HepG2 (cell line): ENCODE results near the gene ARMC5. TPM values are rescaled to one million over a fixed set of nuclear protein-coding genes. Genes with fewer than 3 reads are reported as not detected.

ENCODE experiments used
- ASH2L ChIP-seq: fragments of 300-600, 200-600 bp; sonication (generic); IDR thresholded peaks from 2 replicates; pipeline ENCODE4 v1.7.0; 2017; ENCODE audit warnings: low read depth, mild to moderate bottlenecking, moderate library complexity, mixed read lengths, low read length; ENCODE audit not compliant: insufficient read length
- ATF1 ChIP-seq: IDR thresholded peaks from 2 replicates; pipeline ENCODE4 v1.6.1; 2016; ENCODE audit warnings: mild to moderate bottlenecking, control low read depth
- CHD4 ChIP-seq: fragments of 200-600 bp; sonication (generic); IDR thresholded peaks from 2 replicates; pipeline ENCODE4 v1.7.0; 2017; ENCODE audit warnings: mild to moderate bottlenecking, low read length, borderline replicate concordance
- CREM ChIP-seq, 2 experiments: sonication (generic) in 1 of 2; formaldehyde crosslinking in 1 of 2; IDR thresholded peaks; 2 replicates each; pipeline versions ENCODE4 v1.4.0 to v1.6.1; 2016 to 2020; ENCODE audit warnings: antibody characterized with exemption in 1 of 2, mild to moderate bottlenecking in 1 of 2, missing genetic modification reagents in 1 of 2
- ERF ChIP-seq: IDR thresholded peaks from 2 replicates; pipeline ENCODE4 v1.6.1; 2018; ENCODE audit warnings: missing biosample characterization, missing genetic modification reagents
- EZH2 ChIP-seq: conservative IDR thresholded peaks from 2 replicates; pipeline ENCODE4 v1.6.1; 2012; ENCODE audit warnings: mild to moderate bottlenecking, low read depth, low read length, moderate library complexity
- FOXM1 ChIP-seq: sonication (generic); formaldehyde crosslinking; IDR thresholded peaks from 2 replicates; pipeline ENCODE4 v1.5.0; 2020; ENCODE audit warnings: missing genetic modification reagents
- ISL2 ChIP-seq: sonication (generic); formaldehyde crosslinking; IDR thresholded peaks from 2 replicates; pipeline ENCODE4 v1.5.0; 2020; ENCODE audit warnings: missing genetic modification reagents
- KDM3A ChIP-seq: IDR thresholded peaks from 2 replicates; pipeline ENCODE4 v1.6.1; 2018; ENCODE audit warnings: low read depth, missing compliant biosample characterization
- NONO ChIP-seq, 2 experiments: fragments of 450-650 bp in 1 of 2; sonication (generic) in 1 of 2; formaldehyde crosslinking in 1 of 2; IDR thresholded peaks in 1 of 2; conservative IDR thresholded peaks in 1 of 2; 2 replicates each; pipeline versions ENCODE4 v1.6.1 to v1.8.0; 2017 to 2022; ENCODE audit warnings: mild to moderate bottlenecking in 1 of 2, missing genetic modification reagents in 1 of 2, moderate library complexity in 1 of 2
- PAX8 ChIP-seq: sonication (generic); formaldehyde crosslinking; IDR thresholded peaks from 2 replicates; pipeline ENCODE4 v1.8.0; 2022; ENCODE audit warnings: mild to moderate bottlenecking, missing genetic modification reagents, borderline replicate concordance
- POLR2A ChIP-seq, 2 experiments: IDR thresholded peaks; 2 replicates each; pipeline ENCODE4 v1.6.1; 2011; ENCODE audit warnings: low read depth in 2 of 2, low read length in 2 of 2, mild to moderate bottlenecking in 1 of 2, moderate library complexity in 1 of 2; ENCODE audit not compliant: insufficient read depth in 1 of 2
- PRMT3 ChIP-seq: sonication (generic); formaldehyde crosslinking; IDR thresholded peaks from 2 replicates; pipeline ENCODE4 v1.8.1; 2022; ENCODE audit warnings: low read depth, mild to moderate bottlenecking, moderate library complexity, missing genetic modification reagents, borderline replicate concordance
- SKIL ChIP-seq: sonication (generic); formaldehyde crosslinking; IDR thresholded peaks from 2 replicates; pipeline ENCODE4 v1.8.0; 2022; ENCODE audit warnings: missing genetic modification reagents, mild to moderate bottlenecking, moderate library complexity, borderline replicate concordance
- SMAD9 ChIP-seq: sonication (generic); formaldehyde crosslinking; IDR thresholded peaks from 2 replicates; pipeline ENCODE4 v1.5.1; 2020; ENCODE audit warnings: mild to moderate bottlenecking, missing genetic modification reagents
- SMC3 ChIP-seq: IDR thresholded peaks from 2 replicates; pipeline ENCODE4 v1.6.1; 2011; ENCODE audit warnings: low read length, improper control_type of control experiment
- TAF1 ChIP-seq: sonication (generic); formaldehyde crosslinking; IDR thresholded peaks from 2 replicates; pipeline ENCODE4 v1.4.0; 2020; ENCODE audit warnings: missing genetic modification reagents
- ZBTB10 ChIP-seq: sonication (generic); formaldehyde crosslinking; IDR thresholded peaks from 2 replicates; pipeline ENCODE4 v1.4.0; 2020; ENCODE audit warnings: missing genetic modification reagents, borderline replicate concordance
- ZNF530 ChIP-seq: sonication (generic); formaldehyde crosslinking; IDR thresholded peaks from 2 replicates; pipeline ENCODE4 v1.5.0; 2020; ENCODE audit warnings: low read depth, mild to moderate bottlenecking, missing genetic modification reagents
- ZNF558 ChIP-seq: sonication (generic); formaldehyde crosslinking; IDR thresholded peaks from 2 replicates; pipeline ENCODE4 v1.9.0; 2022; ENCODE audit warnings: mild to moderate bottlenecking, missing genetic modification reagents, borderline replicate concordance
- ZNF660 ChIP-seq: sonication (generic); formaldehyde crosslinking; IDR thresholded peaks from 2 replicates; pipeline ENCODE4 v1.5.1; 2020; ENCODE audit warnings: mild to moderate bottlenecking, low read depth, missing genetic modification reagents, borderline replicate concordance
- ZNF720 ChIP-seq: sonication (generic); formaldehyde crosslinking; IDR thresholded peaks from 2 replicates; pipeline ENCODE4 v1.4.0; 2020; ENCODE audit warnings: missing genetic modification reagents
- ZNF788 ChIP-seq: sonication (generic); formaldehyde crosslinking; IDR thresholded peaks from 2 replicates; pipeline ENCODE4 v1.5.0; 2020; ENCODE audit warnings: mild to moderate bottlenecking, missing genetic modification reagents, borderline replicate concordance
- polyA plus RNA-seq, 8 experiments: library from polyadenylated mRNA; depleted of rRNA in 3 of 8; stranded (reverse) in 7 of 8; unstranded in 1 of 8; fragments of >200 nt; fragmentation: Illumina TruSeq in 4 of 8; extraction: Trizol in 4 of 8; gene quantifications; 2 replicates each; pipeline versions ENCODE4 v1.2.1 to v1.2.3, GENCODE V29; 2011 to 2016; ENCODE audit warnings: low read depth in 4 of 8, missing spikeins in 1 of 8, mixed read lengths in 1 of 8; ENCODE audit not compliant: insufficient read depth in 1 of 8
- total RNA-seq, 5 experiments: library from RNA; depleted of rRNA; stranded (reverse); fragments of >200 nt; fragmentation: Illumina TruSeq; extraction: Trizol; gene quantifications; 2 replicates each; pipeline ENCODE4 v1.2.3, GENCODE V29; 2016; ENCODE audit warnings: low read depth in 1 of 5

Gene ARMC5
- total and polyA plus RNA-seq, 2 of the 13 experiments (the other 11 are each of a cell fraction or from before 2014, with no cell fraction given) = 10.8 to 22.3 TPM

GRCh38 chr16:31476303-31477219 is 17.3 kb downstream of the ARMC5 start (continued):
- TF ChIP-seq ZBTB10 (no peak), CHD4 (no peak), SMC3 (no peak), TAF1 (CRISPR knock-in tag) (no peak; the same call in 1 of the 2 replicates), ISL2 (CRISPR knock-in tag) (no peak), NONO (IDR thresholded peaks at IDR 0.05) (no peak), NONO (CRISPR knock-in tag; conservative IDR thresholded peaks at IDR 0.05) (no peak; the same call in 1 of the 2 replicates), PRMT3 (CRISPR knock-in tag) (no peak), ZNF788 (CRISPR knock-in tag) (0 out of 2 replicates have a peak, but pooled peaks have one; percentile 2), POLR2A (IDR thresholded peaks at IDR 0.05; ENCODE audit: insufficient read depth in 1 of 2, low read depth in 2 of 2, low read length in 2 of 2) (peak; percentile 8 to 72; a peak in 2 of 4 replicates), EZH2 (no peak), SKIL (CRISPR knock-in tag) (0 out of 2 replicates have a peak, but pooled peaks have one; percentile 10), ZNF558 (CRISPR knock-in tag) (0 out of 2 replicates have a peak, but pooled peaks have one; percentile 20), ZNF660 (0 out of 2 replicates have a peak, but pooled peaks have one; percentile 47), ZNF720 (no peak), ATF1 (no peak), KDM3A (0 out of 2 replicates have a peak, but pooled peaks have one; percentile 2), FOXM1 (no peak), PAX8 (peak; percentile 3; the same call in 1 of the 2 replicates), CREM (IDR thresholded peaks at IDR 0.05) (no peak), CREM (CRISPR knock-in tag; IDR thresholded peaks at IDR 0.05) (no peak), ZNF530 (CRISPR knock-in tag) (no peak), SMAD9 (CRISPR knock-in tag) (0 out of 2 replicates have a peak, but pooled peaks have one; percentile 8), ASH2L (no peak), ERF (CRISPR knock-in tag) (no peak)
